SK-N-SH (cell line): ENCODE data around the gene GMEB1. TPM values are rescaled to one million over a fixed set of nuclear protein-coding genes. Genes with fewer than 3 reads are reported as not detected.

Experiments used
- CTCF ChIA-PET: fragments of 300-600, 350-600 bp; formaldehyde crosslinking; extraction: SDS; loops from one replicate; lab custom pipeline; 2021; lab: Yijun Ruan, JAX
- POLR2A ChIA-PET: fragments of 350-600 bp; sonication (Branson Sonifier 250); formaldehyde crosslinking; extraction: SDS; loops from one replicate; lab custom pipeline; 2020; ENCODE audit warnings: antibody characterized with exemption, inconsistent platforms; lab: Yijun Ruan, JAX
- DNase-seq: peaks from one replicate; pipeline ENCODE4 v3.0.0; 2012
- H2AFZ ChIP-seq: fragments of 200-600 bp; sonication (generic); 2 replicates; pipeline ENCODE4 v1.8.1; 2016; ENCODE audit warnings: antibody characterized with exemption, mild to moderate bottlenecking, low read depth
- H3F3A ChIP-seq: fragments of 200-600 bp; sonication (generic); replicated peaks from 2 replicates; pipeline ENCODE3; 2016; ENCODE audit warnings: antibody characterized with exemption, mild to moderate bottlenecking; ENCODE audit not compliant: insufficient read depth
- H3K27ac ChIP-seq, 2 experiments: fragments of 200-500 bp in 1 of 2; fragments of 200-600 bp in 1 of 2; sonication (Bioruptor generic) in 1 of 2; sonication (generic), shearing (Covaris generic) in 1 of 2; 2 replicates each; pipeline versions ENCODE4 v1.5.1 to v1.6.1; 2014 to 2016; ENCODE audit warnings: low read depth in 2 of 2, inconsistent platforms in 1 of 2, low read length in 1 of 2, mild to moderate bottlenecking in 1 of 2, mixed read lengths in 1 of 2
- H3K27me3 ChIP-seq: fragments of 200-600 bp; sonication (generic), shearing (Covaris generic); 2 replicates; pipeline ENCODE4 v1.6.1; 2016; ENCODE audit warnings: mixed run types; ENCODE audit not compliant: insufficient read depth
- H3K36me3 ChIP-seq, 2 experiments: fragments of 200-500 bp in 1 of 2; fragments of 200-600 bp in 1 of 2; sonication (Bioruptor generic) in 1 of 2; sonication (generic) in 1 of 2; replicated peaks in 1 of 2; 2 replicates each; pipeline versions ENCODE3 to v1.5.1; 2014 to 2016; ENCODE audit warnings: low read length in 1 of 2, mild to moderate bottlenecking in 1 of 2; ENCODE audit not compliant: insufficient read depth in 2 of 2, control insufficient read depth in 1 of 2
- H3K4me1 ChIP-seq, 2 experiments: fragments of 200-500 bp in 1 of 2; fragments of 200-600 bp in 1 of 2; sonication (Bioruptor generic) in 1 of 2; sonication (generic), shearing (Covaris generic) in 1 of 2; 2 replicates each; pipeline versions ENCODE4 v1.5.1 to v1.6.1; 2014 to 2016; ENCODE audit warnings: low read depth in 1 of 2, low read length in 1 of 2, mixed run types in 1 of 2; ENCODE audit not compliant: insufficient read depth in 2 of 2, control insufficient read depth in 1 of 2
- H3K4me2 ChIP-seq: fragments of 200-600 bp; sonication (generic), shearing (Covaris generic); 2 replicates; pipeline ENCODE4 v1.6.1; 2017; ENCODE audit warnings: mixed run types
- H3K4me3 ChIP-seq, 2 experiments: fragments of 200-500 bp in 1 of 2; fragments of 200-600 bp in 1 of 2; sonication (Bioruptor generic) in 1 of 2; sonication (generic), shearing (Covaris generic) in 1 of 2; 2 replicates each; pipeline versions ENCODE4 v1.5.1 to v1.8.1; 2014 to 2016; ENCODE audit warnings: low read depth in 2 of 2, inconsistent platforms in 1 of 2, low read length in 1 of 2, mild to moderate bottlenecking in 1 of 2, mixed read lengths in 1 of 2, moderate library complexity in 1 of 2
- H3K79me2 ChIP-seq: fragments of 200-600 bp; sonication (generic); 2 replicates; pipeline ENCODE4 v1.8.1; 2017; ENCODE audit warnings: mild to moderate bottlenecking; ENCODE audit not compliant: insufficient read depth
- H3K9ac ChIP-seq: fragments of 200-600 bp; sonication (generic); 2 replicates; pipeline ENCODE4 v1.6.1; 2017; ENCODE audit warnings: mixed run types
- H3K9me2 ChIP-seq: fragments of 200-600 bp; sonication (generic); 2 replicates; pipeline ENCODE4 v1.6.1; 2017; ENCODE audit warnings: mixed run types
- H3K9me3 ChIP-seq: fragments of 200-600 bp; sonication (generic); 2 replicates; pipeline ENCODE4 v1.6.1; 2017; ENCODE audit warnings: mixed run types, mild to moderate bottlenecking, moderate library complexity
- H4K20me1 ChIP-seq: fragments of 200-600 bp; sonication (generic); 2 replicates; pipeline ENCODE4 v1.6.1; 2017; ENCODE audit warnings: mild to moderate bottlenecking, mixed run types; ENCODE audit not compliant: insufficient read depth
- CTCF ChIP-seq: fragments of 200-600 bp; sonication (generic); IDR thresholded peaks from 2 replicates; pipeline ENCODE4 v1.6.1; 2017; ENCODE audit warnings: antibody characterized with exemption, mild to moderate bottlenecking, moderate library complexity
- FOXJ3 ChIP-seq: sonication (generic); formaldehyde crosslinking; IDR thresholded peaks from 2 replicates; pipeline ENCODE4 v1.5.1; 2020; ENCODE audit warnings: mild to moderate bottlenecking, missing genetic modification reagents
- GABPA ChIP-seq: IDR thresholded peaks from 2 replicates; pipeline ENCODE4 v1.4.0; 2012; ENCODE audit warnings: low read depth, mild to moderate bottlenecking
- GATA2 ChIP-seq: sonication (generic); formaldehyde crosslinking; IDR thresholded peaks from 2 replicates; pipeline ENCODE4 v1.5.0; 2020; ENCODE audit warnings: mild to moderate bottlenecking, missing genetic modification reagents
- IRF3 ChIP-seq: fragments of 150-350 bp; IDR thresholded peaks from 2 replicates; pipeline ENCODE4 v1.6.1; 2016; ENCODE audit warnings: mild to moderate bottlenecking, low read depth, low read length
- JUND ChIP-seq: IDR thresholded peaks from 2 replicates; pipeline ENCODE4 v1.4.0; 2012
- MEF2A ChIP-seq: IDR thresholded peaks from 2 replicates; pipeline ENCODE4 v1.4.0; 2012; ENCODE audit warnings: low read depth, borderline replicate concordance
- MXI1 ChIP-seq: IDR thresholded peaks from 2 replicates; pipeline ENCODE4 v1.6.1; 2012; ENCODE audit warnings: mild to moderate bottlenecking, low read depth, low read length, improper control_type of control experiment
- NRF1 ChIP-seq: IDR thresholded peaks from 2 replicates; pipeline ENCODE4 v1.6.1; 2012; ENCODE audit warnings: low read depth, mild to moderate bottlenecking, low read length
- PBX3 ChIP-seq: IDR thresholded peaks from 2 replicates; pipeline ENCODE4; 2012
- POLR2AphosphoS5 ChIP-seq: IDR thresholded peaks from 2 replicates; pipeline ENCODE4 v1.6.1; 2012; ENCODE audit warnings: low read depth, low read length
- RAD21 ChIP-seq: IDR thresholded peaks from 2 replicates; pipeline ENCODE4 v1.6.1; 2012; ENCODE audit warnings: mild to moderate bottlenecking, low read length
- REST ChIP-seq: IDR thresholded peaks from 2 replicates; pipeline ENCODE4 v1.6.1; 2012; ENCODE audit warnings: mild to moderate bottlenecking, low read depth, low read length, moderate library complexity
- RFX5 ChIP-seq: IDR thresholded peaks from 2 replicates; pipeline ENCODE4 v1.6.1; 2012; ENCODE audit warnings: mild to moderate bottlenecking, improper control_type of control experiment, low read length
- RXRA ChIP-seq: IDR thresholded peaks from 2 replicates; pipeline ENCODE4 v1.4.0; 2012; ENCODE audit warnings: low read depth, mild to moderate bottlenecking, borderline replicate concordance
- SIN3A ChIP-seq: IDR thresholded peaks from 2 replicates; pipeline ENCODE4 v1.6.1; 2012; ENCODE audit warnings: low read depth, mild to moderate bottlenecking, low read length, moderate library complexity, borderline replicate concordance
- SMC3 ChIP-seq: IDR thresholded peaks from 2 replicates; pipeline ENCODE4 v1.6.1; 2012; ENCODE audit warnings: low read depth, low read length, improper control_type of control experiment
- TAF1 ChIP-seq: IDR thresholded peaks from 2 replicates; pipeline ENCODE4 v1.6.1; 2012; ENCODE audit warnings: low read depth, mild to moderate bottlenecking, low read length, moderate library complexity, borderline replicate concordance
- TCF12 ChIP-seq: IDR thresholded peaks from 2 replicates; pipeline ENCODE4 v1.4.0; 2012
- WGBS: methylation state at CpG from one replicate; pipeline ENCODE4 v1.1.6; 2017; ENCODE audit warnings: low lambda C conversion rate; 5-methylcytosine and 5-hydroxymethylcytosine counted together
- polyA plus RNA-seq, 3 experiments: library from polyadenylated mRNA; depleted of rRNA; stranded (reverse); fragments of >200 nt; gene quantifications; 2 replicates each; pipeline ENCODE4 v1.2.3, GENCODE V29; 2012

Gene GMEB1
- polyA plus RNA-seq, 1 of the 3 experiments (the other 2 are of a cell fraction): 3.6 TPM

- TF ChIP-seq MXI1: 0 out of 2 replicates have a peak, but pooled peaks have one; percentile 28
- TF ChIP-seq GATA2 (CRISPR knock-in tag): peak; percentile 38; the same call in 1 of the 2 replicates
- TF ChIP-seq NRF1: no peak
- Histone ChIP-seq H3K4me1 (peaks cover 0 to 11% of the 10 kb centered on the region in 2 experiments; a peak in 2 of 4 replicates), H3K27me3 (no peaks in the 10 kb centered on the region), H3K36me3 (no peaks in the 10 kb centered on the region), H3K79me2 (peaks cover 17% of the 10 kb centered on the region), H3K27ac (peak overlapping the region in 1 of 2 experiments; percentile 3; a peak in 2 of 4 replicates), H3K4me3 (no peak overlapping the region), H3K9me2 (no peaks in the 10 kb centered on the region), H2AFZ (no peak overlapping the region), H3F3A (peaks cover 21% of the 10 kb centered on the region), H3K9ac (no peak overlapping the region), H3K4me2 (no peak overlapping the region), H4K20me1 (no peaks in the 10 kb centered on the region), H3K9me3 (no peaks in the 10 kb centered on the region)
- POLR2A ChIA-PET: interaction anchor here (0.8 to 1.1 kb wide), 2 partner anchors 91 to 410 kb away, joined by 3 to 4 read pairs; partner anchors contain the start of genes ATP5IF1 and YTHDF2
- 83% methylated on average over 1 of the region's 1 CpG for WGBS
- DNase-seq: peak; percentile 30
- CTCF ChIA-PET: no interaction called here
Measured at GRCh38 chr1:28646040-28646439, 22.5 kb upstream of the GMEB1 start.

DNA sequence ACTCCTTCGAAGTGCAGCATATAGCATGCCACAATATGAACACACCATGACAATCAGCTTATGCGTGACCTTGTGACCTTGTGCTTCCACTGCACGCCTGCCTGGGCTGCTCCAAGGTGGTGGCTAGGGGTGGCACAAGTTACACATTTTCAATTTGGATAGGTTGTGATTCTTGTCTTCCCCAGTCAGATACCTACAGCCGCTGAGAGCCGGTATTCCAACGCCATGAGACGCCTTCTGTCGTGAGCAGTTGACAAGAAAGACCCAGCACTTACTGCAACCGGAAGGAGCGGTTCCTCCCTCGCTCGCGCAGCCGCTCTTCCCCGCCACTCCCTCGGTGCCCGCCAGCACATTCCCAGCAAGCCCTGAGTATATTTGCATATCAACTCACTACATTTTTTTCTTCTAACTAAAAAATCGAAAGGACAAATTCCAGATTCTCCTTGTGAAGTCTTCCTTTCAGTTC, 20.5 kb upstream of the GMEB1 start:
- peak overlapping the region; percentile 81 for H3K4me2 ChIP-seq
- peak overlapping the region; percentile 86 for H2AFZ ChIP-seq
- DNase-seq: peak; percentile 86
- peak overlapping the region; percentile 96 to 99 for H3K27ac ChIP-seq
- H4K20me1 ChIP-seq: no peaks in the 10 kb centered on the region
- H3K27me3 ChIP-seq: no peaks in the 10 kb centered on the region
- H3K4me3 ChIP-seq: peak overlapping the region; percentile 39 to 40
- H3K79me2 ChIP-seq: peaks cover 6% of the 10 kb centered on the region; the same call in 1 of the 2 replicates
- peaks cover 18% of the 10 kb centered on the region for H3F3A ChIP-seq
- H3K9me3 ChIP-seq: no peaks in the 10 kb centered on the region
- H3K36me3 ChIP-seq: no peaks in the 10 kb centered on the region
- H3K4me1 ChIP-seq: peaks cover 0 to 9% of the 10 kb centered on the region in 2 experiments; a peak in 2 of 4 replicates
- no peaks in the 10 kb centered on the region for H3K9me2 ChIP-seq
- H3K9ac ChIP-seq: peak overlapping the region; percentile 83
- WGBS: 5% methylated on average over 18 of the region's 18 CpGs
- POLR2A ChIA-PET: interaction anchor here (0.6 to 2.1 kb wide), 21 partner anchors 9 to 1771 kb away, joined by 3 to 32 read pairs (median 4); partner anchors contain the start of genes GMEB1, MED18, RCC1 and YTHDF2
- CTCF ChIA-PET: interaction anchor here (0.8 to 1.6 kb wide), 6 partner anchors 9 to 237 kb away, joined by 3 to 8 read pairs (median 3); partner anchors contain the start of gene YTHDF2
- TF ChIP-seq FOXJ3 (CRISPR knock-in tag): no peak
- TF ChIP-seq TAF1: no peak
- no peak for TF ChIP-seq POLR2AphosphoS5
- no peak for TF ChIP-seq PBX3
- no peak for TF ChIP-seq CTCF
- no peak for TF ChIP-seq TCF12
- no peak for TF ChIP-seq SIN3A
- no peak for TF ChIP-seq RAD21
- TF ChIP-seq REST: peak; percentile 18; the same call in 1 of the 2 replicates
- no peak for TF ChIP-seq MEF2A
- TF ChIP-seq RFX5: 0 out of 2 replicates have a peak, but pooled peaks have one; percentile 8
- TF ChIP-seq JUND: no peak
- TF ChIP-seq GATA2 (CRISPR knock-in tag): no peak
- peak; percentile 41; the same call in 1 of the 2 replicates for TF ChIP-seq GABPA
- no peak for TF ChIP-seq RXRA
- TF ChIP-seq SMC3: no peak
- TF ChIP-seq IRF3: no peak
